ENCODE measurements around the gene RBP3.

The RBP3 gene

GRCh38 chr10:47348138-47348651 is at the start of gene RBP3:
Gene RBP3 (plus strand): TSS chr10:47348363. CDS start chr10:47348485, 122 bp downstream.
- DNase-seq = no peak

- no peak for DNase-seq
Measured at GRCh38 chr10:47298715-47299114, 49.4 kb upstream of the RBP3 start.

GRCh38 chr10:47299611-47300428 is 48.3 kb upstream of the RBP3 start, which contains the start of gene GDF10:
Gene GDF10 (plus strand): TSS chr10:47300197. CDS start chr10:47300652, 455 bp downstream.
- DNase-seq = no peak

- DNase-seq = no peak
Measured at GRCh38 chr10:47300429-47300931, 47.7 kb upstream of the RBP3 start.

- DNase-seq = no peak
Measured at GRCh38 chr10:47301833-47302232, 46.3 kb upstream of the RBP3 start.

- no peak for DNase-seq
Measured at GRCh38 chr10:47303105-47303504, 45.1 kb upstream of the RBP3 start.

GRCh38 chr10:47303866-47304265 is 44.3 kb upstream of the RBP3 start:
- no peak for DNase-seq

GRCh38 chr10:47305566-47305965 is 42.6 kb upstream of the RBP3 start:
- no peak for DNase-seq

- no peak for DNase-seq
Measured at GRCh38 chr10:47306387-47307210, 41.6 kb upstream of the RBP3 start.

GRCh38 chr10:47307381-47307780 is 40.8 kb upstream of the RBP3 start:
- DNase-seq = no peak

GRCh38 chr10:47308775-47309174 is 39.4 kb upstream of the RBP3 start:
- no peak for DNase-seq

- DNase-seq = no peak
Measured at GRCh38 chr10:47309408-47310089, 38.6 kb upstream of the RBP3 start.

- DNase-seq = no peak
Measured at GRCh38 chr10:47310090-47310505, 38.1 kb upstream of the RBP3 start.

GRCh38 chr10:47311193-47311931 is 36.8 kb upstream of the RBP3 start:
- peak; percentile 4 for DNase-seq

GRCh38 chr10:47311932-47312662 is 36.1 kb upstream of the RBP3 start:
- peak; percentile 0 for DNase-seq

GRCh38 chr10:47312663-47312995 is 35.5 kb upstream of the RBP3 start:
- no peak for DNase-seq

- DNase-seq = no peak
Measured at GRCh38 chr10:47314416-47314970, 33.7 kb upstream of the RBP3 start.

- DNase-seq = no peak
Measured at GRCh38 chr10:47315421-47315820, 32.7 kb upstream of the RBP3 start.

- no peak for DNase-seq
Measured at GRCh38 chr10:47316131-47316530, 32.0 kb upstream of the RBP3 start.

- DNase-seq = no peak
Measured at GRCh38 chr10:47317251-47317650, 30.9 kb upstream of the RBP3 start.

GRCh38 chr10:47318706-47319105 is 29.5 kb upstream of the RBP3 start:
- DNase-seq = no peak

All from NCI-H2107 (cell line).